KMS-11 (cell line): ENCODE data around the gene DUSP5.

Experiments used
- H2AFZ ChIP-seq: fragments of 200-600 bp; sonication (generic); 2 replicates; pipeline ENCODE4 v1.6.1; 2016; ENCODE audit warnings: antibody characterized with exemption, mixed run types, low read depth
- H3K27ac ChIP-seq: fragments of 200-600 bp; sonication (generic); 2 replicates; pipeline ENCODE4 v1.6.1; 2016; ENCODE audit warnings: mild to moderate bottlenecking, mixed run types
- H3K27me3 ChIP-seq: fragments of 200-600 bp; sonication (generic); 2 replicates; pipeline ENCODE4 v1.6.1; 2017; ENCODE audit warnings: mild to moderate bottlenecking, low read depth, mixed run types, moderate library complexity; ENCODE audit not compliant: insufficient read depth
- H3K36me3 ChIP-seq: fragments of 200-600 bp; sonication (generic); 2 replicates; pipeline ENCODE4 v1.6.1; 2017; ENCODE audit warnings: mild to moderate bottlenecking, mixed run types; ENCODE audit not compliant: insufficient read depth
- H3K4me1 ChIP-seq: fragments of 200-600 bp; sonication (generic); 2 replicates; pipeline ENCODE4 v1.6.1; 2016; ENCODE audit warnings: mild to moderate bottlenecking, low read depth, mixed run types; ENCODE audit not compliant: poor library complexity, severe bottlenecking
- H3K4me2 ChIP-seq: fragments of 200-600 bp; sonication (generic); 2 replicates; pipeline ENCODE4 v1.7.0; 2016; ENCODE audit warnings: mild to moderate bottlenecking, mixed run types
- H3K4me3 ChIP-seq: fragments of 200-600 bp; sonication (generic); IDR thresholded peaks from 2 replicates; pipeline ENCODE4 v1.6.1; 2017; ENCODE audit warnings: low read depth, low read length, mixed read lengths; ENCODE audit not compliant: insufficient read depth
- H3K79me2 ChIP-seq: fragments of 200-600 bp; sonication (generic); 2 replicates; pipeline ENCODE4 v1.6.1; 2016; ENCODE audit warnings: low read depth, mixed run types; ENCODE audit not compliant: insufficient read depth
- H3K9ac ChIP-seq: fragments of 200-600 bp; sonication (generic); 2 replicates; pipeline ENCODE4 v1.6.1; 2016; ENCODE audit warnings: mild to moderate bottlenecking, mixed run types
- H4K20me1 ChIP-seq: fragments of 200-600 bp; sonication (generic); 2 replicates; pipeline ENCODE4 v1.6.1; 2016; ENCODE audit warnings: mild to moderate bottlenecking, mixed run types; ENCODE audit not compliant: insufficient read depth
- TF ChIP-seq, protein P1 (sequence below): fragments of 200-600 bp; sonication (generic); conservative IDR thresholded peaks from 2 replicates; pipeline ENCODE4 v1.6.1; 2017; ENCODE audit warnings: low read depth, mild to moderate bottlenecking, antibody characterized with exemption, low read length, moderate library complexity, mixed read lengths

The DUSP5 gene

DNA sequence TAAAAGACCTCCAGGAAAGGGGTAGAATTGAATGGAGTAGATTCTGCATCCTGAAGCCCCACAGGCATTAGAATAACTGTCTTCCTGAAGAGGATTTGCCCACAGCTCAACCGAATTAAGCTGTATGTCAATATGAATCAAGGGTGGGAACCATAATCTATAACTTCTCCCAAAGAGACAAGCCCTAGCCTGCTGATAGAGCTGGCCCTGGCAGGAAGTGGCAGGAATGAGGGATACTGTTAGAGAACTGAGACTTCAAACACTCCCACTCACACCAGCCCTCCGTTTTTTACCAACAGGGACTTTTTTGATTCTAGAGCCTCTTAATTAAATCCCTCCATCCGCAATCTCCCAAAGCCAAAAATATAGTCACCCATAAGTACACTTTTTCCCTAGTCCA lies 12.2 kb upstream of the DUSP5 start:
- H3K36me3 ChIP-seq: no peaks in the 10 kb centered on the region
- TF ChIP-seq, protein P1, sequence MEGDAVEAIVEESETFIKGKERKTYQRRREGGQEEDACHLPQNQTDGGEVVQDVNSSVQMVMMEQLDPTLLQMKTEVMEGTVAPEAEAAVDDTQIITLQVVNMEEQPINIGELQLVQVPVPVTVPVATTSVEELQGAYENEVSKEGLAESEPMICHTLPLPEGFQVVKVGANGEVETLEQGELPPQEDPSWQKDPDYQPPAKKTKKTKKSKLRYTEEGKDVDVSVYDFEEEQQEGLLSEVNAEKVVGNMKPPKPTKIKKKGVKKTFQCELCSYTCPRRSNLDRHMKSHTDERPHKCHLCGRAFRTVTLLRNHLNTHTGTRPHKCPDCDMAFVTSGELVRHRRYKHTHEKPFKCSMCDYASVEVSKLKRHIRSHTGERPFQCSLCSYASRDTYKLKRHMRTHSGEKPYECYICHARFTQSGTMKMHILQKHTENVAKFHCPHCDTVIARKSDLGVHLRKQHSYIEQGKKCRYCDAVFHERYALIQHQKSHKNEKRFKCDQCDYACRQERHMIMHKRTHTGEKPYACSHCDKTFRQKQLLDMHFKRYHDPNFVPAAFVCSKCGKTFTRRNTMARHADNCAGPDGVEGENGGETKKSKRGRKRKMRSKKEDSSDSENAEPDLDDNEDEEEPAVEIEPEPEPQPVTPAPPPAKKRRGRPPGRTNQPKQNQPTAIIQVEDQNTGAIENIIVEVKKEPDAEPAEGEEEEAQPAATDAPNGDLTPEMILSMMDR: no peak
- H3K27ac ChIP-seq: no peak overlapping the region
- H3K4me1 ChIP-seq: peaks cover 6% of the 10 kb centered on the region
- H3K9ac ChIP-seq: no peak overlapping the region
- H2AFZ ChIP-seq: no peak overlapping the region
- no peak overlapping the region for H3K4me3 ChIP-seq
- H3K79me2 ChIP-seq: no peaks in the 10 kb centered on the region
- H3K4me2 ChIP-seq: no peak overlapping the region
- H4K20me1 ChIP-seq: no peaks in the 10 kb centered on the region
- no peaks in the 10 kb centered on the region for H3K27me3 ChIP-seq

GRCh38 chr10:110486680-110487410 lies 10.9 kb upstream of the DUSP5 start:
- no peaks in the 10 kb centered on the region for H3K27me3 ChIP-seq
- no peaks in the 10 kb centered on the region for H3K36me3 ChIP-seq
- no peak overlapping the region for H3K4me3 ChIP-seq
- H3K9ac ChIP-seq: no peak overlapping the region
- no peak overlapping the region for H3K27ac ChIP-seq
- H2AFZ ChIP-seq: no peak overlapping the region
- no peak overlapping the region for H3K4me2 ChIP-seq
- TF ChIP-seq, protein P1: no peak
- H4K20me1 ChIP-seq: no peaks in the 10 kb centered on the region
- H3K4me1 ChIP-seq: peaks cover 6% of the 10 kb centered on the region
- no peaks in the 10 kb centered on the region for H3K79me2 ChIP-seq

GRCh38 chr10:110487411-110488331 lies 10.0 kb upstream of the DUSP5 start:
- Histone ChIP-seq H3K4me3 (no peak overlapping the region), H4K20me1 (no peaks in the 10 kb centered on the region), H3K9ac (no peak overlapping the region), H3K4me2 (no peak overlapping the region), H3K79me2 (no peaks in the 10 kb centered on the region), H3K27me3 (no peaks in the 10 kb centered on the region), H3K36me3 (no peaks in the 10 kb centered on the region), H3K4me1 (peaks cover 10% of the 10 kb centered on the region), H3K27ac (no peak overlapping the region), H2AFZ (no peak overlapping the region)
- TF ChIP-seq, protein P1: no peak

DNA sequence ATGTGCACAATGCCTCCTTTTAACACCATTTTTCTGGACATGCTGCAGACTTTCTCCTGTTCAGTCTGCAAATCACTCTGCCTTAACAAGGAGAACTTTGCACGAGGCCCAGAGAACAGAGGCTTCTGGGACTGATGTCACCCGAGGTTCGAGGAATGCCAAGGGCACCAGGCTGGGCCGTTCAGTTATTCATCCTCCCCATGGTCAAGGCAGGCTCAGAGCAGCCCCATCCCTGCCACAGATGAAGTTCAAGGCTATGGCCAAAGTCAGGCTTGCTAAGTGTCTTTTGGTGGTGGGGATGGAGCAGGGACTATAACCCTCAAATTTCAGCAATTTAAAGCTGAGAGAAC lies 9.4 kb upstream of the DUSP5 start:
- Histone ChIP-seq H2AFZ (no peak overlapping the region), H3K4me3 (no peak overlapping the region), H3K4me1 (peaks cover 14% of the 10 kb centered on the region), H3K27me3 (no peaks in the 10 kb centered on the region), H3K4me2 (no peak overlapping the region), H3K36me3 (no peaks in the 10 kb centered on the region), H4K20me1 (no peaks in the 10 kb centered on the region), H3K9ac (no peak overlapping the region), H3K79me2 (no peaks in the 10 kb centered on the region), H3K27ac (no peak overlapping the region)
- TF ChIP-seq, protein P1: no peak
